ENCODE results near the gene TANGO2. TPM values are rescaled to one million over a fixed set of nuclear protein-coding genes. Genes with fewer than 3 reads are reported as not detected.
A peak's percentile ranks its signal among the peaks of the same experiment; 100 is the strongest.

TANGO2 gene
- total and polyA plus RNA-seq, 9 of the 15 experiments (the other 6 are each of a cell fraction or from before 2014, with no cell fraction given), result 15.5 to 94.9 (median 70.1) TPM

GRCh38 chr22:20021196-20022181 is 579 bp downstream of the TANGO2 start (continued):
- TF ChIP-seq, protein P1, sequence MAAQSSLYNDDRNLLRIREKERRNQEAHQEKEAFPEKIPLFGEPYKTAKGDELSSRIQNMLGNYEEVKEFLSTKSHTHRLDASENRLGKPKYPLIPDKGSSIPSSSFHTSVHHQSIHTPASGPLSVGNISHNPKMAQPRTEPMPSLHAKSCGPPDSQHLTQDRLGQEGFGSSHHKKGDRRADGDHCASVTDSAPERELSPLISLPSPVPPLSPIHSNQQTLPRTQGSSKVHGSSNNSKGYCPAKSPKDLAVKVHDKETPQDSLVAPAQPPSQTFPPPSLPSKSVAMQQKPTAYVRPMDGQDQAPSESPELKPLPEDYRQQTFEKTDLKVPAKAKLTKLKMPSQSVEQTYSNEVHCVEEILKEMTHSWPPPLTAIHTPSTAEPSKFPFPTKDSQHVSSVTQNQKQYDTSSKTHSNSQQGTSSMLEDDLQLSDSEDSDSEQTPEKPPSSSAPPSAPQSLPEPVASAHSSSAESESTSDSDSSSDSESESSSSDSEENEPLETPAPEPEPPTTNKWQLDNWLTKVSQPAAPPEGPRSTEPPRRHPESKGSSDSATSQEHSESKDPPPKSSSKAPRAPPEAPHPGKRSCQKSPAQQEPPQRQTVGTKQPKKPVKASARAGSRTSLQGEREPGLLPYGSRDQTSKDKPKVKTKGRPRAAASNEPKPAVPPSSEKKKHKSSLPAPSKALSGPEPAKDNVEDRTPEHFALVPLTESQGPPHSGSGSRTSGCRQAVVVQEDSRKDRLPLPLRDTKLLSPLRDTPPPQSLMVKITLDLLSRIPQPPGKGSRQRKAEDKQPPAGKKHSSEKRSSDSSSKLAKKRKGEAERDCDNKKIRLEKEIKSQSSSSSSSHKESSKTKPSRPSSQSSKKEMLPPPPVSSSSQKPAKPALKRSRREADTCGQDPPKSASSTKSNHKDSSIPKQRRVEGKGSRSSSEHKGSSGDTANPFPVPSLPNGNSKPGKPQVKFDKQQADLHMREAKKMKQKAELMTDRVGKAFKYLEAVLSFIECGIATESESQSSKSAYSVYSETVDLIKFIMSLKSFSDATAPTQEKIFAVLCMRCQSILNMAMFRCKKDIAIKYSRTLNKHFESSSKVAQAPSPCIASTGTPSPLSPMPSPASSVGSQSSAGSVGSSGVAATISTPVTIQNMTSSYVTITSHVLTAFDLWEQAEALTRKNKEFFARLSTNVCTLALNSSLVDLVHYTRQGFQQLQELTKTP (IDR thresholded peaks at IDR 0.05; ENCODE audit: low read depth in 1 of 2, partially characterized antibody in 2 of 2), result no peak
- TF ChIP-seq BCL6 (CRISPR knock-in tag; IDR thresholded peaks at IDR 0.05), result no peak
- TF ChIP-seq RBM15 (IDR thresholded peaks at IDR 0.05; ENCODE audit: insufficient read depth, low read length), result no peak
- TF ChIP-seq ZFP1 (CRISPR knock-in tag; IDR thresholded peaks at IDR 0.05), result no peak
- TF ChIP-seq, protein P2, sequence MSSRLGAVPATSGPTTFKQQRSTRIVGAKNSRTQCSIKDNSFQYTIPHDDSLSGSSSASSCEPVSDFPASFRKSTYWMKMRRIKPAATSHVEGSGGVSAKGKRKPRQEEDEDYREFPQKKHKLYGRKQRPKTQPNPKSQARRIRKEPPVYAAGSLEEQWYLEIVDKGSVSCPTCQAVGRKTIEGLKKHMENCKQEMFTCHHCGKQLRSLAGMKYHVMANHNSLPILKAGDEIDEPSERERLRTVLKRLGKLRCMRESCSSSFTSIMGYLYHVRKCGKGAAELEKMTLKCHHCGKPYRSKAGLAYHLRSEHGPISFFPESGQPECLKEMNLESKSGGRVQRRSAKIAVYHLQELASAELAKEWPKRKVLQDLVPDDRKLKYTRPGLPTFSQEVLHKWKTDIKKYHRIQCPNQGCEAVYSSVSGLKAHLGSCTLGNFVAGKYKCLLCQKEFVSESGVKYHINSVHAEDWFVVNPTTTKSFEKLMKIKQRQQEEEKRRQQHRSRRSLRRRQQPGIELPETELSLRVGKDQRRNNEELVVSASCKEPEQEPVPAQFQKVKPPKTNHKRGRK (tag; IDR thresholded peaks at IDR 0.05), result no peak
- TF ChIP-seq TARDBP (IDR thresholded peaks at IDR 0.05), result no peak
- TF ChIP-seq EP400 (IDR thresholded peaks at IDR 0.05), result no peak
- no peak for TF ChIP-seq HMBOX1 (IDR thresholded peaks at IDR 0.05)
- no peak for TF ChIP-seq SNRNP70 (optimal IDR thresholded peaks at IDR 0.05; ENCODE audit: low read depth, low read length)
- TF ChIP-seq GABPA (tag; conservative IDR thresholded peaks at IDR 0.05; ENCODE audit: low read depth), result no peak
- TF ChIP-seq ZNF644 (tag; IDR thresholded peaks at IDR 0.05; ENCODE audit: low read depth), result no peak
- TF ChIP-seq ZKSCAN3 (CRISPR knock-in tag; IDR thresholded peaks at IDR 0.05), result no peak
- TF ChIP-seq ZNF696 (CRISPR knock-in tag; conservative IDR thresholded peaks at IDR 0.05), result peak; percentile 29; the same call in 1 of the 2 replicates
- no peak for TF ChIP-seq XRCC5 (IDR thresholded peaks at IDR 0.05; ENCODE audit: low read depth, low read length)
- TF ChIP-seq, protein P3, sequence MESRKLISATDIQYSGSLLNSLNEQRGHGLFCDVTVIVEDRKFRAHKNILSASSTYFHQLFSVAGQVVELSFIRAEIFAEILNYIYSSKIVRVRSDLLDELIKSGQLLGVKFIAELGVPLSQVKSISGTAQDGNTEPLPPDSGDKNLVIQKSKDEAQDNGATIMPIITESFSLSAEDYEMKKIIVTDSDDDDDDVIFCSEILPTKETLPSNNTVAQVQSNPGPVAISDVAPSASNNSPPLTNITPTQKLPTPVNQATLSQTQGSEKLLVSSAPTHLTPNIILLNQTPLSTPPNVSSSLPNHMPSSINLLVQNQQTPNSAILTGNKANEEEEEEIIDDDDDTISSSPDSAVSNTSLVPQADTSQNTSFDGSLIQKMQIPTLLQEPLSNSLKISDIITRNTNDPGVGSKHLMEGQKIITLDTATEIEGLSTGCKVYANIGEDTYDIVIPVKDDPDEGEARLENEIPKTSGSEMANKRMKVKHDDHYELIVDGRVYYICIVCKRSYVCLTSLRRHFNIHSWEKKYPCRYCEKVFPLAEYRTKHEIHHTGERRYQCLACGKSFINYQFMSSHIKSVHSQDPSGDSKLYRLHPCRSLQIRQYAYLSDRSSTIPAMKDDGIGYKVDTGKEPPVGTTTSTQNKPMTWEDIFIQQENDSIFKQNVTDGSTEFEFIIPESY (CRISPR knock-in tag; IDR thresholded peaks at IDR 0.05), result no peak
- TF ChIP-seq, protein P4, sequence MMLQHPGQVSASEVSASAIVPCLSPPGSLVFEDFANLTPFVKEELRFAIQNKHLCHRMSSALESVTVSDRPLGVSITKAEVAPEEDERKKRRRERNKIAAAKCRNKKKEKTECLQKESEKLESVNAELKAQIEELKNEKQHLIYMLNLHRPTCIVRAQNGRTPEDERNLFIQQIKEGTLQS (IDR thresholded peaks at IDR 0.05), result no peak
- TF ChIP-seq, protein P4 (CRISPR knock-in tag; conservative IDR thresholded peaks at IDR 0.05), result peak; percentile 73
- peak; percentile 79 for TF ChIP-seq ZNF436 (CRISPR knock-in tag; IDR thresholded peaks at IDR 0.05)

All from K562 (cell line).